ENCODE measurements around the gene SLC1A2. TPM values are rescaled to one million over a fixed set of nuclear protein-coding genes. Genes with fewer than 3 reads are reported as not detected.

SLC1A2 gene
- total RNA-seq, 1 donor from 2014 or later, result not detected

GRCh38 chr11:35324183-35324886 is 95.0 kb downstream of the SLC1A2 start:
- ATAC-seq, result no peak

GRCh38 chr11:35323076-35323868 is 96.1 kb downstream of the SLC1A2 start:
- no peak for ATAC-seq

GRCh38 chr11:35322318-35322979 is 96.9 kb downstream of the SLC1A2 start:
- ATAC-seq, result peak; percentile 61

- ATAC-seq, result peak; percentile 39
Observed at GRCh38 chr11:35321532-35322317, 97.6 kb downstream of the SLC1A2 start.

- ATAC-seq, result no peak
Observed at GRCh38 chr11:35321111-35321510, 98.2 kb downstream of the SLC1A2 start.

- ATAC-seq, result no peak
Observed at GRCh38 chr11:35318977-35319925, 100.1 kb downstream of the SLC1A2 start.

- ATAC-seq, result no peak
Observed at GRCh38 chr11:35318309-35318708, 101.0 kb downstream of the SLC1A2 start.

- ATAC-seq, result no peak
Observed at GRCh38 chr11:35317253-35317652, 102.1 kb downstream of the SLC1A2 start.

GRCh38 chr11:35316161-35316560 is 103.2 kb downstream of the SLC1A2 start:
- no peak for ATAC-seq

- ATAC-seq, result no peak
Observed at GRCh38 chr11:35313760-35314153, 105.6 kb downstream of the SLC1A2 start.

GRCh38 chr11:35313066-35313759 is 106.1 kb downstream of the SLC1A2 start:
- peak; percentile 25 for ATAC-seq

- no peak for ATAC-seq
Observed at GRCh38 chr11:35311331-35311730, 108.0 kb downstream of the SLC1A2 start.

GRCh38 chr11:35308157-35308556 is 111.2 kb downstream of the SLC1A2 start:
- ATAC-seq, result no peak

GRCh38 chr11:35307221-35307621 is 112.1 kb downstream of the SLC1A2 start:
- no peak for ATAC-seq

- peak; percentile 23 for ATAC-seq
Observed at GRCh38 chr11:35305670-35306382, 113.5 kb downstream of the SLC1A2 start.

- no peak for ATAC-seq
Observed at GRCh38 chr11:35304900-35305460, 114.4 kb downstream of the SLC1A2 start.

- ATAC-seq, result peak; percentile 17
Observed at GRCh38 chr11:35304386-35304775, 115.0 kb downstream of the SLC1A2 start.

- ATAC-seq, result peak; percentile 51
Observed at GRCh38 chr11:35303596-35304385, 115.6 kb downstream of the SLC1A2 start.

- ATAC-seq, result no peak
Observed at GRCh38 chr11:35302398-35302797, 117.0 kb downstream of the SLC1A2 start.
